Breast epithelium (tissue), 4 donors: ENCODE results near the gene GRHL3. TPM values are rescaled to one million over a fixed set of nuclear protein-coding genes. Genes with fewer than 3 reads are reported as not detected.

Experiments
- DNase-seq, 2 donors: peaks; one replicate each; pipeline ENCODE4 v3.0.0-alpha.2; 2019; ENCODE audit warnings: low spot score in 2 of 2
- H3K27ac ChIP-seq, 2 donors: fragments of 200-600 bp; sonication (generic) in 1 of 2; one replicate each; pipeline ENCODE4 v1.5.1; 2016 to 2019; ENCODE audit warnings: mild to moderate bottlenecking in 1 of 2
- H3K27me3 ChIP-seq, 2 donors: fragments of 200-600 bp; sonication (generic) in 1 of 2; one replicate each; pipeline versions ENCODE4 v1.5.1 to v1.6.0; 2017 to 2019; ENCODE audit warnings: control low read depth in 1 of 2, mild to moderate bottlenecking in 1 of 2
- H3K36me3 ChIP-seq: fragments of 200-600 bp; one replicate; pipeline ENCODE4 v1.5.1; 2019
- H3K4me1 ChIP-seq, 2 donors: fragments of 200-600 bp; sonication (generic); one replicate each; pipeline ENCODE4 v1.5.1; 2016 to 2019; ENCODE audit warnings: control low read depth in 1 of 2
- H3K4me3 ChIP-seq, 3 donors: fragments of 200-600 bp; sonication (generic); 1 replicate in 2 of 3; 2 replicates in 1 of 3; pipeline ENCODE4 v1.5.1; 2016 to 2019; ENCODE audit warnings: mild to moderate bottlenecking in 3 of 3, moderate library complexity in 2 of 3
- H3K9me3 ChIP-seq, 2 donors: fragments of 200-600 bp; sonication (generic) in 1 of 2; one replicate each; pipeline ENCODE4 v1.5.1; 2016 to 2019; ENCODE audit warnings: control low read depth in 1 of 2
- POLR2A ChIP-seq: fragments of 450-650 bp; IDR thresholded peaks from one replicate; pipeline ENCODE4 v1.6.1; 2016; ENCODE audit warnings: antibody characterized with exemption, mild to moderate bottlenecking, moderate library complexity
- POLR2AphosphoS5 ChIP-seq, 3 donors: sonication (generic); formaldehyde crosslinking; IDR thresholded peaks; one replicate each; pipeline ENCODE4 v1.6.1; 2017; ENCODE audit warnings: antibody characterized with exemption in 3 of 3
- intact Hi-C: fragments of 100-400 bp; cut with DNase I; formaldehyde crosslinking; loops from one replicate; pipeline ENCODE4 v1.15.1; 2023; ENCODE audit warnings: low total_unique reads
- total RNA-seq, 3 donors: library from RNA; depleted of rRNA; stranded (reverse); fragments of >200 nt; gene quantifications; one replicate each; pipeline ENCODE4 v1.1.0, GENCODE V29; 2016
- TF ChIP-seq, protein P1 (sequence below), 3 donors: fragments of 450-650 bp; IDR thresholded peaks; one replicate each; pipeline ENCODE4 v1.5.1; 2016 to 2017; ENCODE audit warnings: antibody characterized with exemption in 3 of 3, mild to moderate bottlenecking in 3 of 3, moderate library complexity in 3 of 3

Gene GRHL3
- total RNA-seq, 3 donors from 2014 or later: 0.98 to 4.0 TPM; not detected in 1

DNA sequence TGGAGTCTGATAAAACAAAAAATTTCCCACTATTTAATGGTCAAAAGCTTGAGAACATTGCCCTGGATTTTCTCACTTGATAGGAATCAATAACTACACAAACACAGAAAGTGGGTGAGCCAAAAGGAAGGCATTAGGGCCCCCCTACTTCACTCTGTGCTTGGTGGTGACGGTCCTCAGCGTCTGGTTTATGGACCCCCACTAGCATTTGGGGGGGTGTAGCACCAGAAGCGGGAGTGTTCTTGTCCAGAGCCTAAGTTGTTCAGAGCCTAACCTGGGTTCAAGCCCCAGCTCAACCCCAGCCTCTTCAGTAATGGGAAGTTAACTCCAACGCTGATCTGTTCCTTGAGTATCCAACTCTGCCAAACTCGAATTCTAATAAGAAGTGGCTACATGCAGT is 61.4 kb downstream of the GRHL3 start:
- intact Hi-C loops: no loop called here
- no peaks in the 10 kb centered on the region for H3K4me1 ChIP-seq
- TF ChIP-seq POLR2A (no peak), POLR2AphosphoS5 (IDR thresholded peaks at IDR 0.05) (no peak)
- TF ChIP-seq, protein P1, sequence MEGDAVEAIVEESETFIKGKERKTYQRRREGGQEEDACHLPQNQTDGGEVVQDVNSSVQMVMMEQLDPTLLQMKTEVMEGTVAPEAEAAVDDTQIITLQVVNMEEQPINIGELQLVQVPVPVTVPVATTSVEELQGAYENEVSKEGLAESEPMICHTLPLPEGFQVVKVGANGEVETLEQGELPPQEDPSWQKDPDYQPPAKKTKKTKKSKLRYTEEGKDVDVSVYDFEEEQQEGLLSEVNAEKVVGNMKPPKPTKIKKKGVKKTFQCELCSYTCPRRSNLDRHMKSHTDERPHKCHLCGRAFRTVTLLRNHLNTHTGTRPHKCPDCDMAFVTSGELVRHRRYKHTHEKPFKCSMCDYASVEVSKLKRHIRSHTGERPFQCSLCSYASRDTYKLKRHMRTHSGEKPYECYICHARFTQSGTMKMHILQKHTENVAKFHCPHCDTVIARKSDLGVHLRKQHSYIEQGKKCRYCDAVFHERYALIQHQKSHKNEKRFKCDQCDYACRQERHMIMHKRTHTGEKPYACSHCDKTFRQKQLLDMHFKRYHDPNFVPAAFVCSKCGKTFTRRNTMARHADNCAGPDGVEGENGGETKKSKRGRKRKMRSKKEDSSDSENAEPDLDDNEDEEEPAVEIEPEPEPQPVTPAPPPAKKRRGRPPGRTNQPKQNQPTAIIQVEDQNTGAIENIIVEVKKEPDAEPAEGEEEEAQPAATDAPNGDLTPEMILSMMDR (IDR thresholded peaks at IDR 0.05): no peak
- H3K27ac ChIP-seq: peak overlapping the region; percentile 40 to 54
- no peaks in the 10 kb centered on the region for H3K36me3 ChIP-seq
- DNase-seq: peak in 1 of 2 donors; percentile 14
- no peak overlapping the region for H3K4me3 ChIP-seq
- H3K9me3 ChIP-seq: no peaks in the 10 kb centered on the region
- no peaks in the 10 kb centered on the region for H3K27me3 ChIP-seq

DNA sequence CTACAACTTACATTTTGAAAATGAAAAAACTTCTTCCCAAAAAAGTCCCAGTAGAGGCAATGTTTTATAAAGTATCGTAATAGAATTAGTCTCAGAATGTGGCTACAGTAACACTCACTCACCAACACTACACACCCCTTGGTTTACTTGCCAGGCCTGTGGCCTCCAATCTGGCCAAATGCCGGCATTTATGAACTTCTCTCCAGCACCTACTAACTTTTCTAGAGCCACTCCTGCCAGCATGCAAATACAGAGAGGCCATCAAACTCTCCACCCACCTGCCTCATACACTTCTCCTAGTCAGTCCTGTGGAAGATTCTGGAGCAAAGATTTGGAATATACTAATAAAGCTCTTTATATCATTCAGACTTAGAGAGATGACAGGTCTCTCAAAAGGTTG is 62.1 kb downstream of the GRHL3 start:
- Histone ChIP-seq H3K9me3 (no peaks in the 10 kb centered on the region), H3K36me3 (no peaks in the 10 kb centered on the region), H3K4me3 (no peak overlapping the region), H3K27ac (no peak overlapping the region), H3K27me3 (no peaks in the 10 kb centered on the region), H3K4me1 (no peaks in the 10 kb centered on the region)
- peak in 1 of 2 donors; percentile 15 for DNase-seq
- TF ChIP-seq, protein P1 (IDR thresholded peaks at IDR 0.05): no peak
- no peak for TF ChIP-seq POLR2AphosphoS5 (IDR thresholded peaks at IDR 0.05)
- TF ChIP-seq POLR2A: no peak
- intact Hi-C loops: no loop called here

DNA sequence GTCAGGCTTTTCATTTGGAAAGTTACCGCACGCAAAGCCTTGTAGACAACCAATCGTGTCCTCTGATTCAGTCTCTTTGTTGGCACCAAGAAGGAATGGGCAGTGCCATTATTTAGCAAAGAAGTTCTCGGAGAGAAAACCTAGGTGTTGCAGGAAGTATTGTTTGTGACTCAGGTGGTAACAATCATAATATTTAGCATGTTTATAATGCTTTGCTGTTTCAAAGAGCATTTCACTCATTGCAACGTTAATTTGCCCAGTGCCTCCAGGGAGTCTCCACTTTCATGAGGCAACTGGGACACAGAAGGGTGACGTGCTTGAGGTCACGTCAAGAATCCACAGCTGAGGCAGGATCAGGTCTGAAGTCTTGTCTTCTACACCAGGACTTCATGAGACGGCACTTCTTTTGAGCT is 63.0 kb downstream of the GRHL3 start:
- no peak for TF ChIP-seq POLR2A
- no peak for TF ChIP-seq POLR2AphosphoS5 (IDR thresholded peaks at IDR 0.05)
- TF ChIP-seq, protein P1 (IDR thresholded peaks at IDR 0.05): no peak
- peak in 1 of 2 donors; percentile 14 for DNase-seq
- Histone ChIP-seq H3K27me3 (no peaks in the 10 kb centered on the region), H3K4me1 (no peaks in the 10 kb centered on the region), H3K4me3 (no peak overlapping the region), H3K36me3 (no peaks in the 10 kb centered on the region), H3K9me3 (no peaks in the 10 kb centered on the region), H3K27ac (no peak overlapping the region)
- intact Hi-C loops: no loop called here

DNA sequence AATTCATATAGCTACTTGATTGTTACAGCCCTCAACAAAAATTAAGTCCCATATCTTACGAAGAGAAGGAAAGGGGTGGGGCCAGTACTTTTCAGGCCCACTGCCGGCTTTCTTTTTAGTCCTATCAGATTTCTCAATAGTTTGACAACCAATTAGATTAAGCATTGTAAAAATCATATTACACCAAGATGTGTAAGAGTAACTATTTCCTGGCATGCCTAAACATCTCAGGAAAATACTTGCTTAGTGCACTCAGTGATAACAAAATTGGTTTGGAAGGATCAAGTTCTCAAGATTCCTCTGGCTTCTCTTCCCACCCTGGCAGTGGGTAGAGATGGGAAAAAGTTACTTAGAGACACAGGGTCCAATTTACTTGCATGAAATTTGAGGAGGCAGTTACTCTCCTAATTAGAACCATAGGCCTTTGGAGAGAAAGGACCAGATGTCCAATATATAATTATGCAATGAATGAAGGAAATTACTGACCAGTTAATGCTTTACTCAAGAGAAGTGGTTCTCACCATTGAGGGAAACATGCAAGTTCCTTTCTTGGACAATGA is 64.3 kb downstream of the GRHL3 start:
- Histone ChIP-seq H3K27me3 (no peaks in the 10 kb centered on the region), H3K4me1 (no peaks in the 10 kb centered on the region), H3K27ac (no peak overlapping the region), H3K4me3 (no peak overlapping the region), H3K36me3 (no peaks in the 10 kb centered on the region), H3K9me3 (no peaks in the 10 kb centered on the region)
- DNase-seq: no peak
- TF ChIP-seq POLR2AphosphoS5 (IDR thresholded peaks at IDR 0.05) (no peak), POLR2A (no peak)
- intact Hi-C loops: no loop called here

DNA sequence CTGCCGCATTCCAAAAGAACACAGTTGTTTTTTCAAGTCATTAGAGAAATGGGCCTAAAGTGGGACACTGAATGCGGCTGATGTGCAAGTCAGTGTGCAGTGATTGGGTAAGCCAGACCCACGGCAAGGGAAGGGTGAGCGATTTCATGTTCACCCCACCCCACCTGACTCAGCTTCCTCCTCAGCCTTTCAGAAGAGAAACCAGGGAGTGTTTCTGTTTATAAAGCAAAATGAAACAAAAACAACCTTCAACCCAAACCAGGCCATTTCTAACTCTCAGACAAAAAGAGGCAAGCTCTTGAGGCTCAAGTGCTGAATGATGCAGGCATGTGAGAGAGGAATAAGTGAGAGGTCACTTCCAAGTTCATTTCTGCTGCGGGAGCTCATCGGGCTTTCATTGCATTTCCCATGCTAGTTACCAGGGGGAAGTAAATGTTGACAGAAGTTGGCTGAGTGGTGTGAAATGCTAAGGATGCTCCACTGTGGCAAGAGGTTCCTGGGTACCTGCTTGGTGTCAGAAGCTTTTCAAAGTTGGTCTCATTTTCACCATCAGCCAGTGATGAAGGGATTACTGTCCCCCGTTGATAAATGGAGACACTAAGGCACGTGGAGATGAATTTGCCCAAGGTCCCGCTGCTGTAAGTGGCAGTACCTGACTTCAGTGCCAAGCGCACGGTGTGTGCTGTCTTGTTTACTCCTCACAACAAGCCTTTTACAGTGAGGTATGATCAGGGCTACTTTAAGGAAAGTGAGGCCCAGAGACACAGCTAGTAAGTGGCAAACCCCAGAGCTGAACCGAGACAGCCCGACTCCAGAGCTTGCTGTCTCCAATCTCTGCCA is 65.3 kb downstream of the GRHL3 start:
- Histone ChIP-seq H3K4me1 (no peaks in the 10 kb centered on the region), H3K9me3 (no peaks in the 10 kb centered on the region), H3K4me3 (no peak overlapping the region), H3K27ac (peak overlapping the region in 1 of 2 donors; percentile 23), H3K27me3 (no peaks in the 10 kb centered on the region), H3K36me3 (no peaks in the 10 kb centered on the region)
- DNase-seq: peak in 1 of 2 donors; percentile 13
- TF ChIP-seq, protein P1 (IDR thresholded peaks at IDR 0.05): no peak
- TF ChIP-seq POLR2A (no peak), POLR2AphosphoS5 (IDR thresholded peaks at IDR 0.05) (no peak)
- intact Hi-C loops: no loop called here
